IMR-90 (cell line): ENCODE measurements around the gene METTL17. TPM values are rescaled to one million over a fixed set of nuclear protein-coding genes. Genes with fewer than 3 reads are reported as not detected.

Experiments
- ATAC-seq: fragments of 200-7000 bp; cut with Tn5 transposase; 2 replicates; pipeline ENCODE4 v1.9.1; 2020; ENCODE audit warnings: low read depth, mild to moderate bottlenecking, moderate library complexity
- BruUV-seq: library from RNA; stranded (reverse); fragments of 400-500 nt; replicated peaks from 2 replicates; lab custom pipeline; 2021; lab: Mats Ljungman, UMichigan
- CTCF ChIA-PET: fragments of 300-600 bp; formaldehyde crosslinking; extraction: SDS; loops from one replicate; lab custom pipeline; 2021; ENCODE audit warnings: antibody characterized with exemption; lab: Yijun Ruan, JAX
- POLR2A ChIA-PET: fragments of 300-600 bp; sonication (Branson Sonifier 250); formaldehyde crosslinking; loops from one replicate; lab custom pipeline; 2022; ENCODE audit warnings: antibody characterized with exemption; ENCODE audit not compliant: unreplicated experiment; lab: Charles Lee
- DNase-seq: peaks from one replicate; pipeline ENCODE4 v3.0.0; 2013
- H2AFZ ChIP-seq: replicated peaks from 2 replicates; pipeline ENCODE3; 2013; ENCODE audit warnings: low read length, mild to moderate bottlenecking; ENCODE audit not compliant: poor library complexity
- H2AK5ac ChIP-seq: 2 replicates; pipeline ENCODE4 v1.6.1; 2013; ENCODE audit warnings: low read depth, low read length, inconsistent platforms
- H2AK9ac ChIP-seq: replicated peaks from 2 replicates; pipeline ENCODE3; 2013; ENCODE audit warnings: mild to moderate bottlenecking, low read depth, low read length, moderate library complexity; ENCODE audit not compliant: poor library complexity
- H2BK120ac ChIP-seq: 2 replicates; pipeline ENCODE4 v1.6.1; 2013; ENCODE audit warnings: low read depth, low read length, inconsistent platforms
- H2BK15ac ChIP-seq: 3 replicates; pipeline ENCODE4 v1.6.1; 2013; ENCODE audit warnings: low read depth, low read length, inconsistent platforms
- H2BK20ac ChIP-seq: 2 replicates; pipeline ENCODE4 v1.6.1; 2013; ENCODE audit warnings: low read depth, mild to moderate bottlenecking, inconsistent platforms, low read length, moderate library complexity
- H2BK5ac ChIP-seq: 2 replicates; pipeline ENCODE4 v1.6.1; 2013; ENCODE audit warnings: mild to moderate bottlenecking, low read depth, low read length, inconsistent platforms; ENCODE audit not compliant: poor library complexity, severe bottlenecking
- H3K14ac ChIP-seq: replicated peaks from 2 replicates; pipeline ENCODE4 v1.6.1; 2013; ENCODE audit warnings: low read depth, low read length, inconsistent platforms
- H3K18ac ChIP-seq: 2 replicates; pipeline ENCODE4 v1.6.1; 2013; ENCODE audit warnings: low read depth, low read length, control low read depth
- H3K23ac ChIP-seq: 2 replicates; pipeline ENCODE4 v1.6.1; 2013; ENCODE audit warnings: low read depth, low read length, inconsistent platforms
- H3K27ac ChIP-seq: 2 replicates; pipeline ENCODE4 v1.5.1; 2013; ENCODE audit warnings: mild to moderate bottlenecking, control low read depth, low read length; ENCODE audit not compliant: insufficient read depth
- H3K27me3 ChIP-seq: 2 replicates; pipeline ENCODE4 v1.6.1; 2013; ENCODE audit warnings: low read length; ENCODE audit not compliant: control insufficient read depth, insufficient read depth
- H3K36me3 ChIP-seq: 2 replicates; pipeline ENCODE4 v1.6.1; 2013; ENCODE audit warnings: low read length, mixed read lengths; ENCODE audit not compliant: control insufficient read depth, insufficient read depth
- H3K4ac ChIP-seq: 2 replicates; pipeline ENCODE4 v1.6.1; 2013; ENCODE audit warnings: low read depth, low read length, inconsistent platforms
- H3K4me1 ChIP-seq: 2 replicates; pipeline ENCODE4 v1.6.1; 2013; ENCODE audit warnings: low read length, mixed read lengths; ENCODE audit not compliant: control insufficient read depth, insufficient read depth
- H3K4me2 ChIP-seq: 2 replicates; pipeline ENCODE4 v1.6.1; 2013; ENCODE audit warnings: low read depth, mild to moderate bottlenecking, control low read depth, low read length, moderate library complexity
- H3K4me3 ChIP-seq: 2 replicates; pipeline ENCODE4 v1.5.1; 2013; ENCODE audit warnings: low read depth, mild to moderate bottlenecking, control low read depth, low read length, moderate library complexity; ENCODE audit not compliant: insufficient read depth
- H3K56ac ChIP-seq: 2 replicates; pipeline ENCODE4 v1.6.1; 2013; ENCODE audit warnings: low read length, inconsistent platforms; ENCODE audit not compliant: insufficient read depth; ENCODE audit errors: extremely low read depth
- H3K79me1 ChIP-seq, 2 experiments: 2 replicates each; pipeline ENCODE4 v1.6.1; 2013; ENCODE audit warnings: low read length in 2 of 2, inconsistent platforms in 1 of 2, low read depth in 1 of 2
- H3K9ac ChIP-seq: 2 replicates; pipeline ENCODE4 v1.6.1; 2013; ENCODE audit warnings: low read depth, low read length, control low read depth
- H3K9me1 ChIP-seq: 2 replicates; pipeline ENCODE4 v1.6.1; 2013; ENCODE audit warnings: low read length, inconsistent platforms; ENCODE audit not compliant: insufficient read depth
- H3K9me3 ChIP-seq: 2 replicates; pipeline ENCODE4 v1.6.1; 2013; ENCODE audit warnings: low read length; ENCODE audit not compliant: control insufficient read depth, insufficient read depth
- H4K20me1 ChIP-seq: 2 replicates; pipeline ENCODE4 v1.6.1; 2013; ENCODE audit warnings: low read length, inconsistent platforms; ENCODE audit not compliant: insufficient read depth
- H4K5ac ChIP-seq: 2 replicates; pipeline ENCODE4 v1.6.1; 2013; ENCODE audit warnings: mild to moderate bottlenecking, low read depth, low read length, control low read depth
- H4K8ac ChIP-seq, 2 experiments: 2 replicates each; pipeline ENCODE4 v1.6.1; 2013; ENCODE audit warnings: low read depth in 2 of 2, low read length in 2 of 2, control low read depth in 1 of 2, inconsistent platforms in 1 of 2
- H4K91ac ChIP-seq: 2 replicates; pipeline ENCODE4 v1.6.1; 2013; ENCODE audit warnings: low read depth, low read length, inconsistent platforms; ENCODE audit not compliant: insufficient read depth
- BHLHE40 ChIP-seq: fragments of 150-350 bp; IDR thresholded peaks from 2 replicates; pipeline ENCODE4 v1.6.1; 2016; ENCODE audit warnings: mild to moderate bottlenecking, low read depth, low read length
- CEBPB ChIP-seq: IDR thresholded peaks from 2 replicates; pipeline ENCODE4 v1.6.1; 2012; ENCODE audit warnings: low read depth, low read length, improper control_type of control experiment
- CHD1 ChIP-seq: IDR thresholded peaks from 2 replicates; pipeline ENCODE4 v1.6.1; 2012; ENCODE audit warnings: low read depth, low read length, improper control_type of control experiment
- CTCF ChIP-seq: conservative IDR thresholded peaks from 2 replicates; pipeline ENCODE4 v1.5.1; 2012; ENCODE audit warnings: mild to moderate bottlenecking, low read depth, low read length, improper control_type of control experiment
- ELK1 ChIP-seq: fragments of 150-350 bp; IDR thresholded peaks from 2 replicates; pipeline ENCODE4 v1.6.1; 2016; ENCODE audit warnings: low read depth, mild to moderate bottlenecking, low read length, moderate library complexity, borderline replicate concordance
- FOS ChIP-seq: fragments of 150-350 bp; IDR thresholded peaks from 2 replicates; pipeline ENCODE4 v1.6.1; 2016; ENCODE audit warnings: low read depth, low read length
- MAFK ChIP-seq: IDR thresholded peaks from 2 replicates; pipeline ENCODE4 v1.6.1; 2012; ENCODE audit warnings: low read depth, low read length, improper control_type of control experiment
- MAZ ChIP-seq: IDR thresholded peaks from 2 replicates; pipeline ENCODE4 v1.6.1; 2012; ENCODE audit warnings: low read depth, mild to moderate bottlenecking, low read length, improper control_type of control experiment, moderate library complexity, borderline replicate concordance
- MXI1 ChIP-seq: IDR thresholded peaks from 2 replicates; pipeline ENCODE4 v1.6.1; 2012; ENCODE audit warnings: low read depth, mild to moderate bottlenecking, low read length, moderate library complexity, borderline replicate concordance
- NFE2L2 ChIP-seq: fragments of 150-350 bp; IDR thresholded peaks from 2 replicates; pipeline ENCODE4 v1.6.1; 2016; ENCODE audit warnings: low read depth, mild to moderate bottlenecking, low read length
- POLR2A ChIP-seq: IDR thresholded peaks from 2 replicates; pipeline ENCODE4 v1.6.1; 2012; ENCODE audit warnings: mild to moderate bottlenecking, low read depth, low read length
- RAD21 ChIP-seq: IDR thresholded peaks from 2 replicates; pipeline ENCODE4 v1.6.1; 2012; ENCODE audit warnings: low read length, improper control_type of control experiment
- RCOR1 ChIP-seq: IDR thresholded peaks from 2 replicates; pipeline ENCODE4 v1.6.1; 2012; ENCODE audit warnings: mild to moderate bottlenecking, low read length, improper control_type of control experiment; ENCODE audit not compliant: insufficient replicate concordance
- RFX5 ChIP-seq: IDR thresholded peaks from 2 replicates; pipeline ENCODE4 v1.8.0; 2012; ENCODE audit warnings: low read depth, mild to moderate bottlenecking, low read length, moderate library complexity
- SMC3 ChIP-seq: fragments of 150-350 bp; IDR thresholded peaks from 2 replicates; pipeline ENCODE4 v1.6.1; 2016; ENCODE audit warnings: low read depth, mild to moderate bottlenecking, antibody characterized with exemption, low read length, moderate library complexity
- USF2 ChIP-seq: fragments of 150-350 bp; IDR thresholded peaks from 2 replicates; pipeline ENCODE4 v1.6.1; 2017; ENCODE audit warnings: mild to moderate bottlenecking, antibody characterized with exemption, low read length, low read depth
- WGBS, 2 experiments: methylation state at CpG; one replicate each; pipeline versions ENCODE4 v1.1.5 to v1.1.7; 2013; ENCODE audit warnings: missing lambda C conversion rate in 2 of 2; ENCODE audit not compliant: insufficient read length in 1 of 2; ENCODE audit errors: extremely low coverage in 2 of 2; 5-methylcytosine and 5-hydroxymethylcytosine counted together
- dilution Hi-C: fragments of 300-500 bp; cut with HindIII; formaldehyde crosslinking; loops from one replicate; pipeline ENCODE4 v1.14.3; 2018; ENCODE audit warnings: low sequenced_read_pairs; ENCODE audit not compliant: unreplicated experiment
- in situ Hi-C: fragments of 300-500 bp; cut with MboI; formaldehyde crosslinking; loops from 3 replicates; pipeline ENCODE4 v1.14.3; 2019; ENCODE audit warnings: low sequenced_read_pairs, inconsistent platforms, mixed read lengths
- intact Hi-C: fragments of 100-400 bp; cut with micrococcal nuclease; formaldehyde crosslinking; loops from 2 replicates; pipeline ENCODE4 v1.10.0; 2022
- polyA plus RNA-seq, 3 experiments: library from polyadenylated mRNA; depleted of rRNA; stranded (reverse); fragments of >200 nt; gene quantifications; 2 replicates each; pipeline ENCODE4 v1.2.3, GENCODE V29; 2012; ENCODE audit warnings: low replicate concordance in 1 of 3
- total RNA-seq: library from RNA; depleted of rRNA; stranded (reverse); fragments of >200 nt; gene quantifications from 2 replicates; pipeline ENCODE4 v1.2.3, GENCODE V29; 2012

The METTL17 gene
- total and polyA plus RNA-seq, 2 of the 4 experiments (the other 2 are of a cell fraction), result 32.8 to 69.7 TPM

GRCh38 chr14:21034707-21035106 lies 44.9 kb downstream of the METTL17 start, which contains the start of gene RNASE13:
Gene RNASE13 (minus strand): TSS chr14:21034807. CDS start chr14:21034288, 519 bp downstream.
- Histone ChIP-seq H2BK15ac (no peak within 1 kb of the TSS), H3K9me1 (no peaks in the 10 kb centered on the region), H3K4me1 (peaks cover 2% of the 10 kb centered on the region; the same call in 1 of the 2 replicates), H3K79me1 (no peaks in the 10 kb centered on the region), H2AK5ac (no peak within 1 kb of the TSS), H3K9me3 (no peaks in the 10 kb centered on the region), H3K27ac (no peak within 1 kb of the TSS), H3K4me2 (no peak within 1 kb of the TSS), H2BK120ac (no peak within 1 kb of the TSS), H3K27me3 (peaks cover 58% of the 10 kb centered on the region), H3K4me3 (no peak within 1 kb of the TSS), H3K9ac (no peak within 1 kb of the TSS), H3K14ac (no peak within 1 kb of the TSS), H3K23ac (no peak within 1 kb of the TSS), H3K4ac (no peak within 1 kb of the TSS), H2AK9ac (no peak within 1 kb of the TSS), H3K18ac (no peak within 1 kb of the TSS), H2AFZ (no peak within 1 kb of the TSS), H4K91ac (no peak within 1 kb of the TSS), H2BK20ac (no peak within 1 kb of the TSS), H3K36me3 (no peaks in the 10 kb centered on the region), H4K8ac (no peak within 1 kb of the TSS), H4K20me1 (no peaks in the 10 kb centered on the region), H4K5ac (no peak within 1 kb of the TSS), H2BK5ac (no peak within 1 kb of the TSS), H3K56ac (no peak within 1 kb of the TSS)
- in situ Hi-C loops, result no loop called here
- 58% methylated on average over 2 of the region's 5 CpGs; no CpG with 5 or more reads in 1 of the 2 experiments for WGBS, 2 experiments
- no TSS peak for BruUV-seq
- DNase-seq, result no peak
- TF ChIP-seq RCOR1 (no peak), MXI1 (no peak), SMC3 (no peak), FOS (no peak), MAZ (no peak), NFE2L2 (no peak), POLR2A (no peak), CEBPB (no peak), ELK1 (no peak), CHD1 (no peak), USF2 (no peak), RAD21 (no peak), CTCF (no peak), BHLHE40 (no peak), RFX5 (no peak), MAFK (no peak)
- POLR2A ChIA-PET, result no interaction called here
- CTCF ChIA-PET, result interaction anchor here (3.8 kb wide), 1 partner anchor 20 kb away, joined by 11 read pairs; no protein-coding TSS in a partner anchor
- dilution Hi-C loops, result no loop called here
- ATAC-seq, result no peak
- intact Hi-C loops, result no loop called here
